ENCODE measurements around the gene IL23A. TPM values are rescaled to one million over a fixed set of nuclear protein-coding genes. Genes with fewer than 3 reads are reported as not detected.
A peak's percentile ranks its signal among the peaks of the same experiment; 100 is the strongest.

The IL23A gene
- total RNA-seq, 1 experiment from 2014 or later, result 17.5 TPM

GRCh38 chr12:56348776-56349175, 10.1 kb downstream of the IL23A start:
- peaks cover 4% of the 10 kb centered on the region for H3F3A ChIP-seq (ENCODE audit: low read length, unreplicated experiment)
- BruUV-seq (replicated peaks), result no TSS peak
- H3K36me3 ChIP-seq (ENCODE audit: low read depth, low read length), result peaks cover 27% of the 10 kb centered on the region; the same call in 1 of the 2 replicates
- TF ChIP-seq EZH2phosphoT487 (IDR thresholded peaks at IDR 0.05; ENCODE audit: borderline replicate concordance, low read length) (no peak), EZH2 (IDR thresholded peaks at IDR 0.05; ENCODE audit: low read length, unreplicated experiment) (no peak), CTCF (conservative IDR thresholded peaks at IDR 0.05; ENCODE audit: low read depth, low read length) (no peak)
- H3K27me3 ChIP-seq (ENCODE audit: low read length), result no peaks in the 10 kb centered on the region
- no peak overlapping the region for H3K27ac ChIP-seq (ENCODE audit: low read length)
- DNase-seq, result no peak
- H3K9me2 ChIP-seq (replicated peaks; ENCODE audit: low read length), result no peaks in the 10 kb centered on the region
- ChIA-PET CTCF (no interaction called here), POLR2A (ENCODE audit: unreplicated experiment) (no interaction called here)
- ATAC-seq, result no peak
- H2AFZ ChIP-seq (ENCODE audit: low read length), result no peak overlapping the region
- H3K79me2 ChIP-seq (ENCODE audit: low read length), result no peaks in the 10 kb centered on the region
- H3K4me2 ChIP-seq (ENCODE audit: low read length), result no peak overlapping the region
- H3K4me3 ChIP-seq (ENCODE audit: low read length), result no peak overlapping the region
- H4K20me1 ChIP-seq (ENCODE audit: low read length), result no peaks in the 10 kb centered on the region
- H3K9ac ChIP-seq (ENCODE audit: low read length), result no peak overlapping the region
- H3K4me1 ChIP-seq (ENCODE audit: insufficient read depth, low read length), result peaks cover 29% of the 10 kb centered on the region
- intact Hi-C loops (cut with micrococcal nuclease), result no loop called here
- no peaks in the 10 kb centered on the region for H3K9me3 ChIP-seq (ENCODE audit: low read length)

GRCh38 chr12:56350662-56351061, 12.0 kb downstream of the IL23A start:
- Histone ChIP-seq H3F3A (ENCODE audit: low read length, unreplicated experiment) (peaks cover 4% of the 10 kb centered on the region), H3K27me3 (ENCODE audit: low read length) (no peaks in the 10 kb centered on the region), H2AFZ (ENCODE audit: low read length) (no peak overlapping the region), H3K27ac (ENCODE audit: low read length) (peak overlapping the region; percentile 94), H3K36me3 (ENCODE audit: low read depth, low read length) (peaks cover 36% of the 10 kb centered on the region), H3K9ac (ENCODE audit: low read length) (peak overlapping the region; percentile 59), H3K9me3 (ENCODE audit: low read length) (no peaks in the 10 kb centered on the region), H3K4me2 (ENCODE audit: low read length) (peak overlapping the region; percentile 71), H3K4me1 (ENCODE audit: insufficient read depth, low read length) (peaks cover 29% of the 10 kb centered on the region), H4K20me1 (ENCODE audit: low read length) (no peaks in the 10 kb centered on the region), H3K79me2 (ENCODE audit: low read length) (no peaks in the 10 kb centered on the region), H3K9me2 (replicated peaks; ENCODE audit: low read length) (no peaks in the 10 kb centered on the region), H3K4me3 (ENCODE audit: low read length) (peak overlapping the region; percentile 39; the same call in 1 of the 2 replicates)
- POLR2A ChIA-PET (ENCODE audit: unreplicated experiment), result no interaction called here
- no peak for TF ChIP-seq EZH2 (IDR thresholded peaks at IDR 0.05; ENCODE audit: low read length, unreplicated experiment)
- TF ChIP-seq CTCF (conservative IDR thresholded peaks at IDR 0.05; ENCODE audit: low read depth, low read length), result no peak
- TF ChIP-seq EZH2phosphoT487 (IDR thresholded peaks at IDR 0.05; ENCODE audit: borderline replicate concordance, low read length), result no peak
- CTCF ChIA-PET, result interaction anchor here (0.7 kb wide), 1 partner anchor 113 kb away, joined by 3 read pairs; no protein-coding TSS in a partner anchor
- DNase-seq (peak; percentile 92), ATAC-seq (peak; percentile 79)
- intact Hi-C loops (cut with micrococcal nuclease), result no loop called here
- BruUV-seq (replicated peaks), result no TSS peak

- Histone ChIP-seq H3F3A (ENCODE audit: low read length, unreplicated experiment) (peaks cover 4% of the 10 kb centered on the region), H3K36me3 (ENCODE audit: low read depth, low read length) (peaks cover 30% of the 10 kb centered on the region), H3K4me3 (ENCODE audit: low read length) (peak overlapping the region; percentile 39; the same call in 1 of the 2 replicates), H2AFZ (ENCODE audit: low read length) (no peak overlapping the region), H3K9me2 (replicated peaks; ENCODE audit: low read length) (no peaks in the 10 kb centered on the region), H3K4me2 (ENCODE audit: low read length) (peak overlapping the region; percentile 71), H3K9ac (ENCODE audit: low read length) (peak overlapping the region; percentile 59), H3K27me3 (ENCODE audit: low read length) (no peaks in the 10 kb centered on the region), H3K4me1 (ENCODE audit: insufficient read depth, low read length) (peaks cover 29% of the 10 kb centered on the region), H3K27ac (ENCODE audit: low read length) (peak overlapping the region; percentile 94), H3K9me3 (ENCODE audit: low read length) (no peaks in the 10 kb centered on the region), H4K20me1 (ENCODE audit: low read length) (no peaks in the 10 kb centered on the region), H3K79me2 (ENCODE audit: low read length) (no peaks in the 10 kb centered on the region)
- DNase-seq (peak; percentile 76), ATAC-seq (peak; percentile 73)
- TF ChIP-seq CTCF (conservative IDR thresholded peaks at IDR 0.05; ENCODE audit: low read depth, low read length) (no peak), EZH2phosphoT487 (IDR thresholded peaks at IDR 0.05; ENCODE audit: borderline replicate concordance, low read length) (no peak), EZH2 (IDR thresholded peaks at IDR 0.05; ENCODE audit: low read length, unreplicated experiment) (no peak)
- CTCF ChIA-PET, result interaction anchor here (0.6 to 1.0 kb wide), 3 partner anchors 9 to 113 kb away, joined by 3 read pairs; partner anchors contain the start of gene STAT2
- intact Hi-C loops (cut with micrococcal nuclease), result no loop called here
- POLR2A ChIA-PET (ENCODE audit: unreplicated experiment), result interaction anchor here (0.6 to 1.0 kb wide), 4 partner anchors 9 to 157 kb away, joined by 3 to 13 read pairs (median 4); partner anchors contain the start of genes CNPY2 and STAT2
- no TSS peak for BruUV-seq (replicated peaks)
These were observed 12.6 kb downstream of the IL23A start for GRCh38 chr12:56351325-56351724.

All from PC-3 (cell line).